Muscle of leg (tissue), 11 donors: ENCODE data around the gene SRA1. TPM values are rescaled to one million over a fixed set of nuclear protein-coding genes. Genes with fewer than 3 reads are reported as not detected.

ENCODE experiments used
- DNase-seq: peaks from one replicate; pipeline ENCODE4 v3.0.0; 2013
- H3K27ac ChIP-seq: one replicate; pipeline ENCODE4 v1.5.1; 2013; ENCODE audit warnings: mild to moderate bottlenecking, low read length, control low read depth
- H3K27me3 ChIP-seq: one replicate; pipeline ENCODE4 v1.6.1; 2013; ENCODE audit warnings: low read length; ENCODE audit not compliant: control insufficient read depth, insufficient read depth
- H3K36me3 ChIP-seq: one replicate; pipeline ENCODE4 v1.6.1; 2013; ENCODE audit warnings: low read length; ENCODE audit not compliant: control insufficient read depth, insufficient read depth
- H3K4me1 ChIP-seq: one replicate; pipeline ENCODE4 v1.6.1; 2013; ENCODE audit warnings: low read length; ENCODE audit not compliant: control insufficient read depth, insufficient read depth
- H3K4me3 ChIP-seq: one replicate; pipeline ENCODE4 v1.5.1; 2013; ENCODE audit warnings: low read length, control low read depth
- H3K9me3 ChIP-seq: replicated peaks from 2 replicates; pipeline ENCODE4 v1.6.1; 2013; ENCODE audit warnings: low read depth, low read length; ENCODE audit not compliant: control insufficient read depth
- WGBS: methylation state at CpG from one replicate; pipeline ENCODE4 v1.1.5; 2013; ENCODE audit warnings: missing lambda C conversion rate; ENCODE audit not compliant: insufficient coverage; 5-methylcytosine and 5-hydroxymethylcytosine counted together
- polyA plus RNA-seq, 8 donors: library from polyadenylated mRNA; unstranded; fragments of 120-200 nt; gene quantifications; one replicate each; pipeline versions ENCODE4 v1.2.1 to v1.2.3, GENCODE V29; 2013; ENCODE audit warnings: inconsistent platforms in 1 of 8, low replicate concordance in 1 of 8; ENCODE audit not compliant: insufficient read length in 8 of 8, insufficient read depth in 1 of 8
- total RNA-seq: library from RNA; stranded (reverse); fragments of 120-200 nt; gene quantifications from one replicate; pipeline ENCODE4 v1.2.4, GENCODE V29; 2013

Gene SRA1
- total and polyA plus RNA-seq, 9 donors, result 20.6 to 28.9 (median 21.3) TPM

DNA sequence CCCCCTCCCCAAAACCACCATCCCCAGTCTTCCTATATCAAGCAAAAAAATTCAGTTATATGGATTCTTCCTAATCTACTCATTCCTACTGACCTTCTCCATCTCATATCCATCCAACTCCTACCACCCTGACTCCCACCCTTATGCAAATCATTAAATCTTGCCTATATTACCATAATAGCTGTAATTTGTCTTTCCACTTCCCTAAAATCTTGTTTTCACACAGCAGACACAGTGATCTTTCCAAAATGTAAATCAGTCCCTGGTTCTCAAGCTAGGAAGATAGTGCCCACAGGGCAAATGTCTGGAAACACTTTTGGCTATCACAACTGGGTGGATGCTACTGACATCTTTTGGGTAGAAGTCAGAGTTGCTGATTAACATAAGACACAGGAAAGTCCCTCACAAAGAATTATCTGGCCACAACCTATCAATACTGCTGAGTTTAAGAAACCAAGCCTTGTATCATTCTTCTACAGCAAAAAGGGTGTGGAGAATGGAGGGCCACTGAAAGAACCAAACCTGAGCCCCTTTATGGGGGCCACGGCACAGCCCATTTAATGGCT lies 1.4 kb downstream of the SRA1 start:
- H3K4me3 ChIP-seq, result peak overlapping the region; percentile 54
- H3K27ac ChIP-seq, result no peak overlapping the region
- peaks cover 39% of the 10 kb centered on the region for H3K36me3 ChIP-seq
- no peaks in the 10 kb centered on the region for H3K27me3 ChIP-seq
- no peaks in the 10 kb centered on the region for H3K9me3 ChIP-seq
- H3K4me1 ChIP-seq, result peaks cover 14% of the 10 kb centered on the region
- DNase-seq, result no peak
- WGBS, result no CpG with 5 or more reads among the region's 1 CpG

GRCh38 chr5:140554454-140554853 lies 2.8 kb downstream of the SRA1 start:
- Histone ChIP-seq H3K9me3 (no peaks in the 10 kb centered on the region), H3K4me1 (peaks cover 16% of the 10 kb centered on the region), H3K27me3 (no peaks in the 10 kb centered on the region), H3K27ac (no peak overlapping the region), H3K4me3 (no peak overlapping the region), H3K36me3 (peaks cover 41% of the 10 kb centered on the region)
- whole genome bisulfite sequencing, result 75% methylated on average over 1 of the region's 2 CpGs
- DNase-seq, result no peak

DNA sequence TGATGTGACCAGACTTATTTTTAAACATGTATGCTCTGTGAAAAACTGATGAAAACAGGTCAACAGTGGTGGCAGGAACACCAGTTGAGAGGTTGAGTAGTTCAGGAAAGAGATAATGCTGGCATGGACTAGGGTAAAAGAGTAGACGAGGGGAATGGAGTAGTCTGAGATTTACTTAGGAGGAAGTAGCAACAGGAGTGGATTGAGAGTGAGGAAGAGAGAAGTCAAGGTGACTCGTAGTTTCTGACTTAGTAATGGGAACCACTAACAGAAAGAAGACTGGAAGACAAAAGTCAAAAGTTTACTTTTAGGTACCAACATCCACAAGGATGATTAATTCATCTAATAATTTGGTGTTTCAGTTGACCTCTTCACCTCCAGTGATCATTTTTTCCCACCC lies 3.6 kb downstream of the SRA1 start:
- H3K4me1 ChIP-seq, result peaks cover 24% of the 10 kb centered on the region
- no peaks in the 10 kb centered on the region for H3K9me3 ChIP-seq
- no peak for DNase-seq
- H3K27ac ChIP-seq, result no peak overlapping the region
- WGBS, result 58% methylated on average over 1 of the region's 2 CpGs
- peaks cover 46% of the 10 kb centered on the region for H3K36me3 ChIP-seq
- H3K27me3 ChIP-seq, result no peaks in the 10 kb centered on the region
- H3K4me3 ChIP-seq, result no peak overlapping the region

DNA sequence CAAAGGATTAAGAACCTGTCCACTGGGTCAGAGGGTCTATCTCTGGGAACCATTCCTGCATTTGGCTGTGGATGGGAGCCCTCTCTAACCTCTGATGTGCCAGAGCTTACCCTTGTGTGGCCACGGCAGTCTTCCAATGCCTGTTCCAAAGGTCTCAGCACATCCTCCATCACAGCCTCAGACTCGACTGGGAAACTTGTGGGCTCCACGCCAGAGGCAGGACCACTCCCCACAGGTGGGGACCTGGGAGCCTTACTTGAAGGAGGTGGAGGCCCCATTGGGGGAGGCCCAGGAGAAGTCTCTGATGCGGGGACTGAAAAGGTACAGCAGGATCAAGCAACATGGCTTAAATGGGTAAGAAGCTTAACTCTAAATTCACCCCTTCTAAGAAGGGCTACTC lies 5.4 kb downstream of the SRA1 start:
- Histone ChIP-seq H3K36me3 (peaks cover 47% of the 10 kb centered on the region), H3K4me1 (peaks cover 36% of the 10 kb centered on the region), H3K27me3 (no peaks in the 10 kb centered on the region), H3K9me3 (no peaks in the 10 kb centered on the region), H3K27ac (no peak overlapping the region), H3K4me3 (no peak overlapping the region)
- WGBS, result 100% methylated on average over 1 of the region's 4 CpGs
- DNase-seq, result no peak

DNA sequence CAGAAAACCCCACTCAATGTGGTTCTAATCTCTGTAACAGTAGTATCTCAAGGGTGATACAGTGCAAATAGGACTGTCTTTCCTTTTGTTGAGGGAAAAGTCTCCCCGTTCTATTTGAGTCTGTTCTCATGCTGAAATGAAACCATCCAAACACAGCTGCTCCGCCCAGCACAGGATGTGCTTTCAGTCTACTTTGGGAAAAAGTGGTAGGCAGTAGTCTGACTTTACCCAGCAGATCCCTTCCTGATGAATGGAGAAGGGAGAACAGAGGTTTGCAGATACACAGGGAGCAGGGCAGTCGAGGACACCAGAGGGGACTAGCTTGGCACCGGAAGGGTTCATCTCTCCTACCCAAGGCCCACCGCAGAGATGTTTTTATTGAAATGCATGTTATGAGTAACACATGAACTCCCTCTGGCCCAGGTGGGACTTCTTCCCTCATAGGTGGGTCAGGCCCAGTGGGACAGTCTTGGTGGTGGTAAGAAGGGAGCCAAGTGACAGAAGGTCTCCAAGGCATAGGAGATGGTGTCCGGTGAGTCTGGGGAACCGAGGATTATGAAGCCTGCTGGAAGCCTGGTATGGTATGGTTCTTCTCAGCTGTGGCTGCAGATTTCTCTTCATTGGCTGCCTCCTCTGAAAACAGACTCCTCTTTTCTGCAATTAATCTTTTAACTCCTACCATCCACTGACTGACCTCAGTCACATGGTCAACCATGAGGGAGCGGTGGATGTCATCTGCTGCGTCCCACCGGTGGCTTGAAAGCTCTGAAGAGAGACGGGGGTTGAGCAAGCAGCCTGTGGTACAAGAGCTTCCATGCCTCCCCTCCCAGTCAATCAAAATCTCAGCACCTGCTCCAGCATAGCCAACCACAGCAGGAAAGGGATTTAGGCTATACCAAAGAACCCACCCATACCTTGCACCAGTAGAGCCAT lies 6.9 kb downstream of the SRA1 start:
- peaks cover 33% of the 10 kb centered on the region for H3K4me1 ChIP-seq

DNA sequence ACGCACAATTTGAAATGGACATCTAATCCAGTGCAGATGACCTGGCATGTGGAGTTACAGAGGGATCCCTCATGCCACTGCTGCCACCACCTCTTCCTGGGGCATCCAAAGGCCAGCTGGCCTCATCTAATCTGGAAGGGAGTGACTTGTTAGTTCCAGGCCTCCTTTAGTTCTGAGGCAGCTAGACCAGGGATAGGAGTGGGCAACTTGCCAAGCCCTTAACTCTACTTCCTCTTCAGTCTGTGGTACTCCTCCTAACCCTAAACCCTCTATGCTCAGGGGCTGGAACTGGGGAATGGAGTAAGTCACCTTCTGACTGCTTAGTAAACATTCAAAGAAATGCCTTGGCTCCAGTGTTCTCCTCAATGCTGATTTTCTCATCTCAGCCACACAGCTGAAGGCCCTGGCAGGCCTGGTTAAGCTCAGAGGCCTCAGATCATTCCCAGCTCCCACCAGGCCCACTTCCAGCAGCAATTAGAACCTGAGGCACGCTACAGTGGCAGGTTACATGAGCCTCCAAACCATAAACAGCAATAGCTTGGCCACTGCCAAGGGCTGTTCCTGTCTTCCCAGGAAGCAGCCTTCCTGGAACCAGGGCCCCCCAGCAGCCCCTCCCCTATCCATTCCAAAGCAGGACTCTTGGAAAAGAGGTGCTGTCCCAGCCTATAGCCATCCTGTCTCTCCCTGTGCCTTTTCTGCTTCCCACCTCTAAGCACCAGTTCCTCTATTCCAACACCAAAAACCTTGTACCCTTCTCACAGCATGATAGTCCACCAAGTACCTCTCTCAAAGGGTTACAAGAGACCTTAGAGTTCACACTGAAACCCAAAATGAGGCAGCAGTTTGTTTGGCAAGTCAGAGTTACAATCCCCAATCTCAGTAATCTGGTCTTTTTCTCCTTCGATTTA lies 7.8 kb downstream of the SRA1 start:
- peak overlapping the region; percentile 94 for H3K27ac ChIP-seq
- no peak overlapping the region for H3K4me3 ChIP-seq
- H3K27me3 ChIP-seq, result no peaks in the 10 kb centered on the region
- 60% methylated on average over 2 of the region's 3 CpGs for WGBS
- no peaks in the 10 kb centered on the region for H3K9me3 ChIP-seq
- peaks cover 51% of the 10 kb centered on the region for H3K36me3 ChIP-seq
- peak; percentile 76 for DNase-seq
- peaks cover 32% of the 10 kb centered on the region for H3K4me1 ChIP-seq

More for the DNA sequence above, 6.9 kb downstream of the SRA1 start:
- Histone ChIP-seq H3K36me3 (peaks cover 47% of the 10 kb centered on the region), H3K27ac (peak overlapping the region; percentile 94), H3K9me3 (no peaks in the 10 kb centered on the region), H3K27me3 (no peaks in the 10 kb centered on the region), H3K4me3 (no peak overlapping the region)
- no peak for DNase-seq
- 94% methylated on average over 6 of the region's 11 CpGs for WGBS

DNA sequence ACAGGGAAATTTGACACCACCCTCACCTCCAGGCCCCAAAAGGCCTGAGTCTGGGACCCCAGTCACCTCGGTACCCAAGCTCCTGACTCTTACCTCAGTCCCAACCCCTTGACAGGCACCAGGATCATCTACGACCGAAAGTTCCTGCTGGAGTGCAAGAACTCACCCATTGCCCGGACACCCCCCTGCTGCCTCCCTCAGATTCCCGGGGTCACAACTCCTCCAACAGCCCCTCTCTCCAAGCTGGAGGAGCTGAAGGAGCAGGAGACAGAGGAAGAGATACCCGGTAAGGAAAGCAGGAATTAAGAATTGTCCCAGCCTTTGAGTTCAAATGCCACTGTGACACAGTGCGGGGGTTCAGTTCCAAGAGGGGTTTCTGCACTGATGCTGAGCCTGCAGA lies 8.5 kb downstream of the SRA1 start:
- Histone ChIP-seq H3K36me3 (peaks cover 58% of the 10 kb centered on the region), H3K27me3 (no peaks in the 10 kb centered on the region), H3K27ac (peak overlapping the region; percentile 94), H3K4me3 (no peak overlapping the region), H3K4me1 (peaks cover 32% of the 10 kb centered on the region), H3K9me3 (no peaks in the 10 kb centered on the region)
- WGBS, result 73% methylated on average over 5 of the region's 7 CpGs
- no peak for DNase-seq

DNA sequence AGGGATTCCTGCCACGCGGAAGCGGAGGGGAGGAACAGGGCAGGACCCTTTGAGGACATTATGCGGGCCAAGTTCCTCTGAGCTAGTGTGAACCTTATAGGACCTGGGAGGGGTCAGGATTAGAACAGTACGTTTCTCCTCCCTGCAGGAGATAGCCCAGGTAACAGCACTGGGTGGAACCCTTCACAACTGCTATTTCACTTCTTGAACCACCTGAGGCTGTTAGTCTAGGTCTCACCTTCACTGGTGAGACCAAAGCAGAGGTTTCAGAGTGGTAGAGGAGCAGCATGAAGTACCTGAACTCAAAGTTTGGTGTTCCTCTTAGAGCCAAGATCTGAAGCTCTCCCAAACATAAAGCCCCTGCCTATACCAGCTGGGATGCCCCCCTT lies 9.0 kb downstream of the SRA1 start:
- peaks cover 32% of the 10 kb centered on the region for H3K4me1 ChIP-seq

DNA sequence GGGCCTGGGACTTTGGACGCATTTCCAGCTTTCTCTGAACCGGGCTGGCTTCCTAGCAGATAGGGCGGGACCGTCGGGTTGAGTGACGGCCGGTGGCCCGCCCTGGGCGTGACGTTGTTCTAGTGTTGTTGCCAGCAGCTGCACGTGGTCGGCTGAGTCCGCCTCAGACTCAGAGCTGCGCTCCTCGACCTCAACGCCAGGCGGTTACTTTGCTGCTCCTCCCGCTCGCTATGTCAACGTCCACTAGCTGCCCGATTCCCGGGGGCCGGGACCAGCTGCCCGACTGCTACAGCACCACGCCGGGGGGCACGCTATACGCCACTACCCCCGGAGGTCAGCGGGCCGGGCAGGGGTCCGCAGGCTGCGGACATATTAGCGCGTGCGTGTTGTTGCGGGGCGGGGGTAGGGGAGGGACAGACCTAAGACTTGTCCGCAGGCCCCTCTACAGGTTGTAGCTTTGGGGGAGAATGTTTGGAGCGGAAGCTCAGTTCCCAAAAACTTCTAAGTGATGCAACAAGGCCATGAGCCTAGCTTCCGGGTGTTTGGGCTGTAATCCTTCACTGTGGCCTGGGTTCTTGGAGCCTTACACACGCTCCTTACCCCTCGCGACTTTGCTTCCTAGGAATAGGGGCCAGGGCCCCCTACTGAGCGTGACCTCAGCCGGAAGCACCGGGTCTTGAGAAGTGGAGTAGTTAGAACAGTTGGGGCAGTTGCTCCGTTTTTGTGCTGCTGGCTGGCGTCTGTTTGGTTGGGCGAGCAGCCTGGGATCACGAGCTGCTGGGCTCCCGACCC lies 9.6 kb downstream of the SRA1 start, which contains the start of gene EIF4EBP3:
EIF4EBP3 (plus strand) TSS at position 155 of the 792 bp plus-strand sequence; CDS start at position 231, 76 bp downstream.
- Histone ChIP-seq H3K9me3 (no peaks in the 10 kb centered on the region), H3K36me3 (peaks cover 50% of the 10 kb centered on the region), H3K27me3 (no peaks in the 10 kb centered on the region), H3K4me3 (peak within 1 kb of the TSS; percentile 57), H3K4me1 (peaks cover 32% of the 10 kb centered on the region), H3K27ac (peak within 1 kb of the TSS; percentile 94)
- DNase-seq, result peak; percentile 98
- 1% methylated on average over 49 of the region's 52 CpGs for WGBS

More for the DNA sequence above, 9.0 kb downstream of the SRA1 start:
- peak overlapping the region; percentile 94 for H3K27ac ChIP-seq
- H3K36me3 ChIP-seq, result peaks cover 54% of the 10 kb centered on the region
- peak overlapping the region; percentile 57 for H3K4me3 ChIP-seq
- DNase-seq, result no peak
- H3K27me3 ChIP-seq, result no peaks in the 10 kb centered on the region
- 7% methylated on average over 4 of the region's 5 CpGs for WGBS
- no peaks in the 10 kb centered on the region for H3K9me3 ChIP-seq
